ENCODE results near the gene INHBE.

INHBE gene

GRCh38 chr12:57429473-57430111, 25.5 kb upstream of the INHBE start:
- H3K27me3 ChIP-seq (ENCODE audit: control insufficient read depth in 2 of 2, insufficient read depth in 2 of 2, low read length in 2 of 2): no peaks in the 10 kb centered on the region
- no peaks in the 10 kb centered on the region for H3K9me3 ChIP-seq (ENCODE audit: control insufficient read depth in 2 of 2, low read length in 2 of 2)
- peak overlapping the region; percentile 87 to 91 for H3K27ac ChIP-seq (ENCODE audit: low read depth in 2 of 2, low read length in 2 of 2)
- H3K36me3 ChIP-seq (ENCODE audit: control insufficient read depth in 2 of 2, insufficient read depth in 2 of 2, low read length in 2 of 2): peaks cover 0 to 3% of the 10 kb centered on the region in 2 donors
- H3K4me1 ChIP-seq (ENCODE audit: control insufficient read depth in 2 of 2, insufficient read depth in 2 of 2, low read length in 2 of 2): peaks cover 4 to 9% of the 10 kb centered on the region in 2 donors
- peak overlapping the region; percentile 74 to 86 for H3K9ac ChIP-seq (ENCODE audit: low read depth in 1 of 2, low read length in 2 of 2)
- peak overlapping the region; percentile 78 to 84 for H3K4me3 ChIP-seq (ENCODE audit: low read length in 2 of 2)

- H3K9me3 ChIP-seq (ENCODE audit: control insufficient read depth in 2 of 2, low read length in 2 of 2): no peaks in the 10 kb centered on the region
- H3K4me1 ChIP-seq (ENCODE audit: control insufficient read depth in 2 of 2, insufficient read depth in 2 of 2, low read length in 2 of 2): peaks cover 4 to 9% of the 10 kb centered on the region in 2 donors
- H3K9ac ChIP-seq (ENCODE audit: low read depth in 1 of 2, low read length in 2 of 2): peak overlapping the region; percentile 74 to 86
- H3K36me3 ChIP-seq (ENCODE audit: control insufficient read depth in 2 of 2, insufficient read depth in 2 of 2, low read length in 2 of 2): peaks cover 0 to 3% of the 10 kb centered on the region in 2 donors
- peak overlapping the region; percentile 87 to 91 for H3K27ac ChIP-seq (ENCODE audit: low read depth in 2 of 2, low read length in 2 of 2)
- H3K4me3 ChIP-seq (ENCODE audit: low read length in 2 of 2): peak overlapping the region; percentile 78 to 91
- no peaks in the 10 kb centered on the region for H3K27me3 ChIP-seq (ENCODE audit: control insufficient read depth in 2 of 2, insufficient read depth in 2 of 2, low read length in 2 of 2)
These were observed 24.8 kb upstream of the INHBE start for GRCh38 chr12:57430112-57430930.

- H3K36me3 ChIP-seq (ENCODE audit: control insufficient read depth in 2 of 2, insufficient read depth in 2 of 2, low read length in 2 of 2): no peaks in the 10 kb centered on the region
- H3K9ac ChIP-seq (ENCODE audit: low read depth in 1 of 2, low read length in 2 of 2): peak within 1 kb of the TSS; percentile 86 to 91
- peak within 1 kb of the TSS; percentile 78 to 91 for H3K4me3 ChIP-seq (ENCODE audit: low read length in 2 of 2)
- H3K27me3 ChIP-seq (ENCODE audit: control insufficient read depth in 2 of 2, insufficient read depth in 2 of 2, low read length in 2 of 2): no peaks in the 10 kb centered on the region
- H3K4me1 ChIP-seq (ENCODE audit: control insufficient read depth in 2 of 2, insufficient read depth in 2 of 2, low read length in 2 of 2): peaks cover 4 to 9% of the 10 kb centered on the region in 2 donors
- H3K9me3 ChIP-seq (ENCODE audit: control insufficient read depth in 2 of 2, low read length in 2 of 2): no peaks in the 10 kb centered on the region
- peak within 1 kb of the TSS; percentile 87 to 91 for H3K27ac ChIP-seq (ENCODE audit: low read depth in 2 of 2, low read length in 2 of 2)
These were observed 24.1 kb upstream of the INHBE start, which contains the start of gene R3HDM2 for GRCh38 chr12:57430931-57431566. R3HDM2 (minus strand) TSS chr12:57431043; CDS start chr12:57310428, 120,615 bp downstream.

GRCh38 chr12:57431654-57432188, 23.4 kb upstream of the INHBE start:
- no peaks in the 10 kb centered on the region for H3K9me3 ChIP-seq (ENCODE audit: control insufficient read depth in 2 of 2, low read length in 2 of 2)
- H3K36me3 ChIP-seq (ENCODE audit: control insufficient read depth in 2 of 2, insufficient read depth in 2 of 2, low read length in 2 of 2): no peaks in the 10 kb centered on the region
- peak overlapping the region; percentile 87 to 91 for H3K27ac ChIP-seq (ENCODE audit: low read depth in 2 of 2, low read length in 2 of 2)
- peak overlapping the region; percentile 86 to 91 for H3K9ac ChIP-seq (ENCODE audit: low read depth in 1 of 2, low read length in 2 of 2)
- H3K4me3 ChIP-seq (ENCODE audit: low read length in 2 of 2): peak overlapping the region; percentile 78 to 91
- peaks cover 4 to 9% of the 10 kb centered on the region in 2 donors for H3K4me1 ChIP-seq (ENCODE audit: control insufficient read depth in 2 of 2, insufficient read depth in 2 of 2, low read length in 2 of 2)
- H3K27me3 ChIP-seq (ENCODE audit: control insufficient read depth in 2 of 2, insufficient read depth in 2 of 2, low read length in 2 of 2): no peaks in the 10 kb centered on the region

- Histone ChIP-seq H3K9me3 (ENCODE audit: control insufficient read depth in 2 of 2, low read length in 2 of 2) (no peaks in the 10 kb centered on the region), H3K4me3 (ENCODE audit: low read length in 2 of 2) (no peak overlapping the region), H3K9ac (ENCODE audit: low read depth in 1 of 2, low read length in 2 of 2) (no peak overlapping the region), H3K27me3 (ENCODE audit: control insufficient read depth in 2 of 2, insufficient read depth in 2 of 2, low read length in 2 of 2) (no peaks in the 10 kb centered on the region), H3K27ac (ENCODE audit: low read depth in 2 of 2, low read length in 2 of 2) (no peak overlapping the region), H3K36me3 (ENCODE audit: control insufficient read depth in 2 of 2, insufficient read depth in 2 of 2, low read length in 2 of 2) (no peaks in the 10 kb centered on the region), H3K4me1 (ENCODE audit: control insufficient read depth in 2 of 2, insufficient read depth in 2 of 2, low read length in 2 of 2) (peaks cover 4 to 9% of the 10 kb centered on the region in 2 donors)
These were observed 21.7 kb upstream of the INHBE start for GRCh38 chr12:57433370-57433769.

- Histone ChIP-seq H3K9me3 (ENCODE audit: control insufficient read depth in 2 of 2, low read length in 2 of 2) (no peaks in the 10 kb centered on the region), H3K4me3 (ENCODE audit: low read length in 2 of 2) (no peak within 1 kb of the TSS), H3K27me3 (ENCODE audit: control insufficient read depth in 2 of 2, insufficient read depth in 2 of 2, low read length in 2 of 2) (no peaks in the 10 kb centered on the region), H3K9ac (ENCODE audit: low read depth in 1 of 2, low read length in 2 of 2) (no peak within 1 kb of the TSS), H3K36me3 (ENCODE audit: control insufficient read depth in 2 of 2, insufficient read depth in 2 of 2, low read length in 2 of 2) (no peaks in the 10 kb centered on the region), H3K27ac (ENCODE audit: low read depth in 2 of 2, low read length in 2 of 2) (no peak within 1 kb of the TSS), H3K4me1 (ENCODE audit: control insufficient read depth in 2 of 2, insufficient read depth in 2 of 2, low read length in 2 of 2) (peaks cover 0 to 4% of the 10 kb centered on the region in 2 donors)
These were observed 20.4 kb upstream of the INHBE start, which contains the start of gene INHBC for GRCh38 chr12:57434517-57435223. INHBC (plus strand) TSS chr12:57434784; CDS start chr12:57434887, 103 bp downstream.

- Histone ChIP-seq H3K27me3 (ENCODE audit: control insufficient read depth in 2 of 2, insufficient read depth in 2 of 2, low read length in 2 of 2) (no peaks in the 10 kb centered on the region), H3K9me3 (ENCODE audit: control insufficient read depth in 2 of 2, low read length in 2 of 2) (no peaks in the 10 kb centered on the region), H3K4me1 (ENCODE audit: control insufficient read depth in 2 of 2, insufficient read depth in 2 of 2, low read length in 2 of 2) (peaks cover 0 to 4% of the 10 kb centered on the region in 2 donors), H3K9ac (ENCODE audit: low read depth in 1 of 2, low read length in 2 of 2) (no peak overlapping the region), H3K27ac (ENCODE audit: low read depth in 2 of 2, low read length in 2 of 2) (no peak overlapping the region), H3K36me3 (ENCODE audit: control insufficient read depth in 2 of 2, insufficient read depth in 2 of 2, low read length in 2 of 2) (no peaks in the 10 kb centered on the region), H3K4me3 (ENCODE audit: low read length in 2 of 2) (no peak overlapping the region)
These were observed 19.8 kb upstream of the INHBE start for GRCh38 chr12:57435293-57435692.

- no peaks in the 10 kb centered on the region for H3K36me3 ChIP-seq (ENCODE audit: control insufficient read depth in 2 of 2, insufficient read depth in 2 of 2, low read length in 2 of 2)
- H3K27ac ChIP-seq (ENCODE audit: low read depth in 2 of 2, low read length in 2 of 2): no peak overlapping the region
These were observed 16.7 kb upstream of the INHBE start for GRCh38 chr12:57438400-57438799.

GRCh38 chr12:57439762-57440266, 15.3 kb upstream of the INHBE start:
- Histone ChIP-seq H3K4me1 (ENCODE audit: control insufficient read depth in 2 of 2, insufficient read depth in 2 of 2, low read length in 2 of 2) (no peaks in the 10 kb centered on the region), H3K4me3 (ENCODE audit: low read length in 2 of 2) (no peak overlapping the region), H3K27me3 (ENCODE audit: control insufficient read depth in 2 of 2, insufficient read depth in 2 of 2, low read length in 2 of 2) (no peaks in the 10 kb centered on the region), H3K9me3 (ENCODE audit: control insufficient read depth in 2 of 2, low read length in 2 of 2) (no peaks in the 10 kb centered on the region), H3K27ac (ENCODE audit: low read depth in 2 of 2, low read length in 2 of 2) (no peak overlapping the region), H3K9ac (ENCODE audit: low read depth in 1 of 2, low read length in 2 of 2) (no peak overlapping the region), H3K36me3 (ENCODE audit: control insufficient read depth in 2 of 2, insufficient read depth in 2 of 2, low read length in 2 of 2) (no peaks in the 10 kb centered on the region)

More at GRCh38 chr12:57438400-57438799, 16.7 kb upstream of the INHBE start:
- no peak overlapping the region for H3K9ac ChIP-seq (ENCODE audit: low read depth in 1 of 2, low read length in 2 of 2)
- H3K9me3 ChIP-seq (ENCODE audit: control insufficient read depth in 2 of 2, low read length in 2 of 2): no peaks in the 10 kb centered on the region
- no peaks in the 10 kb centered on the region for H3K27me3 ChIP-seq (ENCODE audit: control insufficient read depth in 2 of 2, insufficient read depth in 2 of 2, low read length in 2 of 2)
- no peaks in the 10 kb centered on the region for H3K4me1 ChIP-seq (ENCODE audit: control insufficient read depth in 2 of 2, insufficient read depth in 2 of 2, low read length in 2 of 2)
- no peak overlapping the region for H3K4me3 ChIP-seq (ENCODE audit: low read length in 2 of 2)

All from mucosa of rectum (tissue), 2 donors.